Stimulated activated naive CD4-positive, alpha-beta T cell (primary cell): Measurements from ENCODE around the gene OR1F1.
"Not testable (repeated sequence)": the region's sequence is repeated elsewhere in the genome, so short reads cannot be mapped to it uniquely, and the experiment has no call there.

ENCODE experiments used
- DNase-seq, 6 experiments: peaks; one replicate each; lab custom pipeline; 2025; lab: John Stamatoyannopoulos, UW

Gene OR1F1

GRCh38 chr16:3198334-3199072, 10.5 kb downstream of the OR1F1 start:
- no peak for DNase-seq

GRCh38 chr16:3202903-3203539, 15.0 kb downstream of the OR1F1 start:
- no peak for DNase-seq

- DNase-seq, result not testable (repeated sequence)
These were observed 17.9 kb downstream of the OR1F1 start for GRCh38 chr16:3205939-3206338.

- DNase-seq, result no peak
These were observed 19.3 kb downstream of the OR1F1 start for GRCh38 chr16:3207086-3207953.

- DNase-seq, result no peak
These were observed 24.0 kb downstream of the OR1F1 start for GRCh38 chr16:3212006-3212405.

- DNase-seq, result no peak
These were observed 24.6 kb downstream of the OR1F1 start for GRCh38 chr16:3212567-3212966.

- DNase-seq, result peak; percentile 22 to 86 (median 62)
These were observed 27.0 kb downstream of the OR1F1 start for GRCh38 chr16:3214904-3215600.

GRCh38 chr16:3215601-3216262, 27.7 kb downstream of the OR1F1 start:
- peak in 1 of 6 experiments; percentile 40 for DNase-seq

GRCh38 chr16:3216263-3216640, 28.2 kb downstream of the OR1F1 start:
- peak in 3 of 6 experiments; percentile 15 to 57 (median 28) for DNase-seq

GRCh38 chr16:3220839-3221238, 32.8 kb downstream of the OR1F1 start:
- no peak for DNase-seq

GRCh38 chr16:3223913-3224515, 36.0 kb downstream of the OR1F1 start:
- DNase-seq, result peak in 1 of 6 experiments; percentile 11

- no peak for DNase-seq
These were observed 46.5 kb downstream of the OR1F1 start for GRCh38 chr16:3234543-3234856.

GRCh38 chr16:3234857-3235561, 47.0 kb downstream of the OR1F1 start, which contains the start of gene ZNF200:
TSS of gene ZNF200 (minus strand) at chr16:3235158. CDS start at chr16:3233755, 1,403 bp downstream.
- peak; percentile 88 to 95 (median 90) for DNase-seq

GRCh38 chr16:3235856-3236669, 48.1 kb downstream of the OR1F1 start:
- peak in 5 of 6 experiments; percentile 10 to 70 (median 40) for DNase-seq

- DNase-seq, result no peak
These were observed 53.8 kb downstream of the OR1F1 start for GRCh38 chr16:3241761-3242160.

- DNase-seq, result no peak
These were observed 54.7 kb downstream of the OR1F1 start for GRCh38 chr16:3242709-3243108.

GRCh38 chr16:3243882-3244281, 55.9 kb downstream of the OR1F1 start:
- no peak for DNase-seq

GRCh38 chr16:3246002-3246401, 58.0 kb downstream of the OR1F1 start:
- DNase-seq, result no peak

- DNase-seq, result no peak
These were observed 58.9 kb downstream of the OR1F1 start for GRCh38 chr16:3246876-3247275.

- DNase-seq, result no peak
These were observed 60.6 kb downstream of the OR1F1 start for GRCh38 chr16:3248596-3248995.
